GM19324 (cell line): ENCODE measurements around the gene SESN1.

Experiments
- ATAC-seq: cut with Tn5 transposase; IDR thresholded peaks from one replicate; pipeline ENCODE4 v1.9.1; 2021; ENCODE audit warnings: mild to moderate bottlenecking, moderate library complexity; ENCODE audit not compliant: unreplicated experiment, low FRiP score

The SESN1 gene

GRCh38 chr6:108968325-108969316, 126.0 kb downstream of the SESN1 start:
- ATAC-seq = no peak

GRCh38 chr6:108966855-108967755, 127.5 kb downstream of the SESN1 start:
- ATAC-seq = no peak

- ATAC-seq = no peak
These were observed 128.4 kb downstream of the SESN1 start for GRCh38 chr6:108966251-108966650.

- ATAC-seq = no peak
These were observed 132.7 kb downstream of the SESN1 start for GRCh38 chr6:108961985-108962384.

- ATAC-seq = no peak
These were observed 133.6 kb downstream of the SESN1 start for GRCh38 chr6:108961077-108961476.

- no peak for ATAC-seq
These were observed 134.0 kb downstream of the SESN1 start for GRCh38 chr6:108960601-108961000.

- no peak for ATAC-seq
These were observed 134.6 kb downstream of the SESN1 start for GRCh38 chr6:108959972-108960582.

GRCh38 chr6:108958900-108959770, 135.5 kb downstream of the SESN1 start:
- no peak for ATAC-seq

GRCh38 chr6:108957221-108957620, 137.4 kb downstream of the SESN1 start:
- ATAC-seq = no peak

GRCh38 chr6:108955329-108955949, 139.2 kb downstream of the SESN1 start:
- no peak for ATAC-seq

- no peak for ATAC-seq
These were observed 141.0 kb downstream of the SESN1 start for GRCh38 chr6:108953681-108954080.

- no peak for ATAC-seq
These were observed 141.7 kb downstream of the SESN1 start for GRCh38 chr6:108952776-108953486.

- no peak for ATAC-seq
These were observed 143.2 kb downstream of the SESN1 start for GRCh38 chr6:108951351-108951953.

GRCh38 chr6:108948181-108948661, 146.4 kb downstream of the SESN1 start:
- no peak for ATAC-seq

- ATAC-seq = no peak
These were observed 147.4 kb downstream of the SESN1 start for GRCh38 chr6:108947114-108947854.

- ATAC-seq = no peak
These were observed 148.0 kb downstream of the SESN1 start for GRCh38 chr6:108946695-108947094.

GRCh38 chr6:108945681-108946159, 148.9 kb downstream of the SESN1 start:
- ATAC-seq = no peak
